B cell (primary cell): ENCODE measurements around the gene UPF3A.

Source experiments
- CTCF ChIP-seq: fragments of 200-600 bp; IDR thresholded peaks from one replicate; pipeline ENCODE4 v1.8.0; 2022; ENCODE audit warnings: antibody characterized with exemption, mild to moderate bottlenecking
- EZH2 ChIP-seq: IDR thresholded peaks from 2 replicates; pipeline ENCODE4 v1.6.1; 2012; ENCODE audit warnings: borderline replicate concordance, low read depth, mild to moderate bottlenecking, moderate library complexity, low read length; ENCODE audit not compliant: insufficient read depth, poor library complexity, severe bottlenecking

DNA sequence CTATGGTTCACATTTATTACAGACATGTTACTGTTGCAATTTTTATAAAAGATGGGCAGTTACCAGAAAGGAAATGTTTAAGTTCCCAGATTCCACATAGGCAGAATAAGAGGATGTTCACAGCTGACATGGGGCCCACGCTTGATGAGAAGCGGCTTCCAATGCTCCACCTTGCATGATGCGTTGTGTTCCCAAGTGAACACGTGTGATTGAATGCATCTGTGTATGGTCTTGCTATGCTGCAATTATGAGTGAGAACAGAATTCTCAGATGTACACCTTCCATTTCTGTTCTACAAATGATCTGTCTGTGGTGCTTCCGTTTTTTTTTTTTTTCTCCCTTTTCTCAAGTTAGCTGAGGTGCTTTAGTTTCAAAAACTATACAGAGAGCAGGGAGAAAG, 15.5 kb downstream of the UPF3A start:
- TF ChIP-seq CTCF (no peak), EZH2 (no peak)
